ENCODE results near the gene PYGM. TPM values are rescaled to one million over a fixed set of nuclear protein-coding genes. Genes with fewer than 3 reads are reported as not detected.

The PYGM gene
- total and polyA plus RNA-seq, 2 of the 8 experiments (the other 6 are each of a cell fraction or from before 2014, with no cell fraction given): 9.6 to 10.0 TPM

- Histone ChIP-seq H2AK5ac (ENCODE audit: low read depth, low read length) (no peak within 1 kb of the TSS), H3K9me3 (ENCODE audit: insufficient read depth in 2 of 2, low read depth in 1 of 2, low read length in 1 of 2) (no peaks in the 10 kb centered on the region), H3K36me3 (ENCODE audit: control insufficient read depth in 2 of 4, insufficient read depth in 4 of 4, low read length in 3 of 4) (peaks cover 28 to 35% (median 32%) of the 10 kb centered on the region in 4 experiments), H2BK20ac (ENCODE audit: low read length) (no peak within 1 kb of the TSS), H4K91ac (replicated peaks; ENCODE audit: insufficient read length, low read length) (no peak within 1 kb of the TSS), H3K79me1 (ENCODE audit: low read depth, low read length) (peaks cover 5% of the 10 kb centered on the region; the same call in 1 of the 2 replicates), H2BK12ac (ENCODE audit: low read depth, low read length) (no peak within 1 kb of the TSS), H3K23me2 (ENCODE audit: low read depth, low read length) (peaks cover 9% of the 10 kb centered on the region), H3K27me3 (replicated peaks in 1 of 4; ENCODE audit: control insufficient read depth in 3 of 4, extremely low read depth in 1 of 4, insufficient read depth in 3 of 4, low read length in 3 of 4) (no peaks in the 10 kb centered on the region), H3K79me2 (ENCODE audit: control insufficient read depth in 1 of 2, insufficient read depth in 2 of 2, low read length in 2 of 2) (peaks cover 23 to 39% of the 10 kb centered on the region in 2 experiments), H3K9ac (replicated peaks in 1 of 4; ENCODE audit: extremely low read depth in 1 of 4, low read depth in 3 of 4, low read length in 3 of 4) (peak within 1 kb of the TSS; percentile 89 to 99 (median 93)), H4K5ac (ENCODE audit: insufficient read length, low read depth, low read length) (peak within 1 kb of the TSS; percentile 34), H3K18ac (ENCODE audit: extremely low read depth, low read length) (0 out of 2 replicates have a peak within 1 kb of the TSS, but pooled peaks have one; percentile 38), H3K4ac (replicated peaks; ENCODE audit: insufficient read length, low read depth, low read length) (peak within 1 kb of the TSS; percentile 45), H3K4me1 (replicated peaks in 1 of 4; ENCODE audit: control insufficient read depth in 3 of 4, insufficient read depth in 4 of 4, low read length in 3 of 4) (peaks cover 2 to 6% (median 5%) of the 10 kb centered on the region in 4 experiments; a peak in 5 of 7 replicates), H2AFZ (ENCODE audit: low read length) (no peak within 1 kb of the TSS), H3K4me3 (ENCODE audit: extremely low read depth in 1 of 4, insufficient read depth in 2 of 4, low read depth in 3 of 4, low read length in 4 of 4) (peak within 1 kb of the TSS; percentile 69 to 99 (median 95)), H2BK120ac (replicated peaks; ENCODE audit: low read depth, low read length) (no peak within 1 kb of the TSS), H2BK15ac (ENCODE audit: low read length) (no peak within 1 kb of the TSS), H3K4me2 (ENCODE audit: insufficient read depth in 1 of 2, low read depth in 2 of 2, low read length in 2 of 2) (peak within 1 kb of the TSS; percentile 84 to 92), H3K23ac (ENCODE audit: insufficient read length) (no peak within 1 kb of the TSS), H4K8ac (ENCODE audit: extremely low read depth, insufficient read depth, low read length) (peak within 1 kb of the TSS; percentile 96), H2BK5ac (ENCODE audit: low read depth, low read length) (peak within 1 kb of the TSS; percentile 64), H3K56ac (replicated peaks; ENCODE audit: insufficient read length, low read depth, low read length) (peak within 1 kb of the TSS; percentile 73), H4K20me1 (replicated peaks in 1 of 2; ENCODE audit: control insufficient read depth in 1 of 2, insufficient read depth in 2 of 2, low read length in 2 of 2) (peaks cover 21 to 27% of the 10 kb centered on the region in 2 experiments), H3K27ac (ENCODE audit: low read depth, low read length) (peak within 1 kb of the TSS; percentile 93), H3K14ac (ENCODE audit: insufficient read length) (no peak within 1 kb of the TSS)
- peak; percentile 95 for FAIRE-seq
- ChIA-PET POLR2A (ENCODE audit: partially characterized antibody) (interaction anchor here (0.5 to 29.2 kb wide), 20 partner anchors 9 to 468 kb away, joined by 3 to 1087 read pairs (median 4); partner anchors contain the start of genes ARL2, MEN1, PPP2R5B and PYGM), CTCF (ENCODE audit: partially characterized antibody) (interaction anchor here (0.9 to 1.6 kb wide), 10 partner anchors 9 to 110 kb away, joined by 3 to 7 read pairs (median 4); partner anchors contain the start of gene RASGRP2)
- 1% methylated on average over 33 of the region's 80 CpGs; no CpG with 5 or more reads in 1 of the 2 experiments for WGBS, 2 experiments (ENCODE audit: extremely low coverage in 1 of 2, insufficient coverage in 1 of 2, insufficient read length in 1 of 2, insufficient replicate concordance in 2 of 2, low coverage in 1 of 2, low lambda C conversion rate in 2 of 2, missing lambda C conversion rate in 1 of 2)
- peak; percentile 97 to 99 for DNase-seq (ENCODE audit: low read depth in 1 of 2, low spot score in 2 of 2)
- TF ChIP-seq CTCF (IDR thresholded peaks at IDR 0.05; ENCODE audit: control extremely low read depth in 1 of 3, insufficient read depth in 1 of 3, low read depth in 1 of 3, low read length in 3 of 3) (peak in 1 of 3 experiments; percentile 24; a peak in 1 of 4 replicates), PHF8 (conservative IDR thresholded peaks at IDR 0.05; ENCODE audit: low read depth, low read length) (no peak), TAF1 (IDR thresholded peaks at IDR 0.05; ENCODE audit: low read depth, low read length) (peak; percentile 97), NRF1 (IDR thresholded peaks at IDR 0.05; ENCODE audit: low read depth, low read length) (no peak; the same call in 1 of the 2 replicates), EP300 (IDR thresholded peaks at IDR 0.05; ENCODE audit: borderline replicate concordance in 1 of 2, low read depth in 2 of 2, low read length in 2 of 2) (no peak), POLR2AphosphoS5 (IDR thresholded peaks at IDR 0.05; ENCODE audit: low read depth, low read length) (peak; percentile 97), JUND (IDR thresholded peaks at IDR 0.05; ENCODE audit: low read length) (peak; percentile 76)
Measured at GRCh38 chr11:64778473-64779298, 18.9 kb upstream of the PYGM start, which contains the start of gene SF1. TSS of gene SF1 (minus strand) at chr11:64778542. CDS start at chr11:64778392, 150 bp downstream.
